PC-9 (cell line): ENCODE measurements around the gene FBXO33. TPM values are rescaled to one million over a fixed set of nuclear protein-coding genes. Genes with fewer than 3 reads are reported as not detected.

Experiments used
- BruUV-seq: library from RNA; stranded (reverse); fragments of 400-500 nt; replicated peaks from 2 replicates; lab custom pipeline; 2021; lab: Mats Ljungman, UMichigan
- CTCF ChIA-PET: fragments of 300-600 bp; sonication (Branson Sonifier 250); formaldehyde crosslinking; loops from one replicate; lab custom pipeline; 2022; ENCODE audit warnings: antibody characterized with exemption; lab: Charles Lee
- POLR2A ChIA-PET: fragments of 300-600 bp; sonication (Branson Sonifier 250); formaldehyde crosslinking; loops from one replicate; lab custom pipeline; 2022; ENCODE audit warnings: antibody characterized with exemption; ENCODE audit not compliant: unreplicated experiment; lab: Charles Lee
- DNase-seq, 2 experiments: peaks; one replicate each; pipeline versions ENCODE4 v3.0.0 to v3.0.0-alpha.2; 2015 to 2022; ENCODE audit warnings: mixed read lengths in 1 of 2
- H2AFZ ChIP-seq: fragments of 200-600 bp; sonication (generic); 2 replicates; pipeline ENCODE4 v1.8.1; 2017; ENCODE audit warnings: antibody characterized with exemption
- H3F3A ChIP-seq: fragments of 200-600 bp; sonication (generic); 2 replicates; pipeline ENCODE4 v1.8.1; 2017; ENCODE audit warnings: antibody characterized with exemption, mild to moderate bottlenecking, low read depth; ENCODE audit not compliant: insufficient read depth
- H3K27ac ChIP-seq: fragments of 200-600 bp; sonication (generic); 2 replicates; pipeline ENCODE4 v1.6.1; 2016; ENCODE audit warnings: mixed run types
- H3K27me3 ChIP-seq: fragments of 200-600 bp; sonication (generic); 2 replicates; pipeline ENCODE4 v1.6.1; 2016; ENCODE audit warnings: low read depth, mixed run types; ENCODE audit not compliant: insufficient read depth
- H3K36me3 ChIP-seq: fragments of 200-600 bp; sonication (generic); 2 replicates; pipeline ENCODE4 v1.6.1; 2016; ENCODE audit warnings: low read depth, mixed run types
- H3K4me1 ChIP-seq: fragments of 200-600 bp; sonication (generic); replicated peaks from 2 replicates; pipeline ENCODE4 v1.6.1; 2016; ENCODE audit warnings: mixed run types; ENCODE audit not compliant: insufficient read depth
- H3K4me2 ChIP-seq: fragments of 200-600 bp; sonication (generic); 2 replicates; pipeline ENCODE4 v1.6.1; 2017; ENCODE audit warnings: mixed run types
- H3K4me3 ChIP-seq: fragments of 200-600 bp; sonication (generic); 2 replicates; pipeline ENCODE4 v1.6.1; 2016; ENCODE audit warnings: mixed run types
- H3K79me2 ChIP-seq: fragments of 200-600 bp; sonication (generic); 2 replicates; pipeline ENCODE4 v1.6.1; 2017; ENCODE audit warnings: low read depth, mixed run types
- H3K9me2 ChIP-seq: fragments of 200-600 bp; sonication (generic); 2 replicates; pipeline ENCODE4 v1.8.1; 2017; ENCODE audit warnings: mild to moderate bottlenecking; ENCODE audit not compliant: insufficient read depth
- H3K9me3 ChIP-seq: fragments of 200-600 bp; sonication (generic); 2 replicates; pipeline ENCODE4 v1.8.1; 2016; ENCODE audit warnings: low read depth; ENCODE audit not compliant: insufficient read depth
- H4K20me1 ChIP-seq: fragments of 200-600 bp; sonication (generic); 2 replicates; pipeline ENCODE4 v1.8.1; 2017; ENCODE audit not compliant: insufficient read depth
- CTCF ChIP-seq: fragments of 200-600 bp; sonication (generic); conservative IDR thresholded peaks from 2 replicates; pipeline ENCODE4 v1.6.1; 2017; ENCODE audit warnings: mixed run types, antibody characterized with exemption, mild to moderate bottlenecking, moderate library complexity
- EZH2 ChIP-seq: fragments of 200-600 bp; sonication (generic); IDR thresholded peaks from 2 replicates; pipeline ENCODE4 v1.8.0; 2017; ENCODE audit warnings: antibody characterized with exemption, low read depth
- intact Hi-C: fragments of 100-400 bp; cut with micrococcal nuclease; formaldehyde crosslinking; loops from one replicate; pipeline ENCODE4 v1.10.0; 2022; ENCODE audit not compliant: unreplicated experiment
- total RNA-seq: library from RNA; stranded (reverse); gene quantifications from 2 replicates; pipeline ENCODE4 v1.2.3, GENCODE V29; 2021

Gene FBXO33
- total RNA-seq, 1 experiment from 2014 or later, result 9.0 TPM

- Histone ChIP-seq H3K27me3 (no peaks in the 10 kb centered on the region), H3K9me3 (no peaks in the 10 kb centered on the region), H3K36me3 (no peaks in the 10 kb centered on the region), H3K4me1 (no peaks in the 10 kb centered on the region), H2AFZ (no peak overlapping the region), H3K4me2 (no peak overlapping the region), H3K4me3 (no peak overlapping the region), H3K79me2 (no peaks in the 10 kb centered on the region), H4K20me1 (no peaks in the 10 kb centered on the region), H3K9me2 (no peaks in the 10 kb centered on the region), H3F3A (no peaks in the 10 kb centered on the region), H3K27ac (no peak overlapping the region)
- intact Hi-C loops, result no loop called here
- ChIA-PET CTCF (no interaction called here), POLR2A (no interaction called here)
- no TSS peak for BruUV-seq
- no peak for DNase-seq
- no peak for TF ChIP-seq EZH2
- TF ChIP-seq CTCF, result no peak
These were observed 19.6 kb upstream of the FBXO33 start for GRCh38 chr14:39451811-39452210.

GRCh38 chr14:39447175-39447661 is 15.0 kb upstream of the FBXO33 start:
- no peaks in the 10 kb centered on the region for H3K4me1 ChIP-seq
- H4K20me1 ChIP-seq, result no peaks in the 10 kb centered on the region
- no peaks in the 10 kb centered on the region for H3F3A ChIP-seq
- TF ChIP-seq EZH2 (no peak), CTCF (no peak)
- H3K4me2 ChIP-seq, result no peak overlapping the region
- no peak overlapping the region for H3K27ac ChIP-seq
- POLR2A ChIA-PET, result no interaction called here
- H3K9me2 ChIP-seq, result no peaks in the 10 kb centered on the region
- no peaks in the 10 kb centered on the region for H3K36me3 ChIP-seq
- no peak overlapping the region for H3K4me3 ChIP-seq
- H3K79me2 ChIP-seq, result no peaks in the 10 kb centered on the region
- no peak for DNase-seq
- no peaks in the 10 kb centered on the region for H3K9me3 ChIP-seq
- H3K27me3 ChIP-seq, result no peaks in the 10 kb centered on the region
- CTCF ChIA-PET, result no interaction called here
- intact Hi-C loops, result no loop called here
- no TSS peak for BruUV-seq
- H2AFZ ChIP-seq, result no peak overlapping the region

GRCh38 chr14:39446131-39446744 is 14.0 kb upstream of the FBXO33 start:
- no TSS peak for BruUV-seq
- Histone ChIP-seq H3K4me1 (no peaks in the 10 kb centered on the region), H2AFZ (no peak overlapping the region), H3K4me3 (no peak overlapping the region), H4K20me1 (no peaks in the 10 kb centered on the region), H3K9me2 (no peaks in the 10 kb centered on the region), H3F3A (no peaks in the 10 kb centered on the region), H3K36me3 (no peaks in the 10 kb centered on the region), H3K27me3 (no peaks in the 10 kb centered on the region), H3K4me2 (no peak overlapping the region), H3K27ac (no peak overlapping the region), H3K79me2 (no peaks in the 10 kb centered on the region), H3K9me3 (no peaks in the 10 kb centered on the region)
- POLR2A ChIA-PET, result no interaction called here
- DNase-seq, result no peak
- intact Hi-C loops, result no loop called here
- no peak for TF ChIP-seq EZH2
- TF ChIP-seq CTCF, result no peak
- CTCF ChIA-PET, result no interaction called here
